ENCODE results near the gene ASCC3. TPM values are rescaled to one million over a fixed set of nuclear protein-coding genes. Genes with fewer than 3 reads are reported as not detected.

Gene ASCC3
- total RNA-seq, 4 donors from 2014 or later, result 12.0 to 17.7 (median 14.7) TPM

DNA sequence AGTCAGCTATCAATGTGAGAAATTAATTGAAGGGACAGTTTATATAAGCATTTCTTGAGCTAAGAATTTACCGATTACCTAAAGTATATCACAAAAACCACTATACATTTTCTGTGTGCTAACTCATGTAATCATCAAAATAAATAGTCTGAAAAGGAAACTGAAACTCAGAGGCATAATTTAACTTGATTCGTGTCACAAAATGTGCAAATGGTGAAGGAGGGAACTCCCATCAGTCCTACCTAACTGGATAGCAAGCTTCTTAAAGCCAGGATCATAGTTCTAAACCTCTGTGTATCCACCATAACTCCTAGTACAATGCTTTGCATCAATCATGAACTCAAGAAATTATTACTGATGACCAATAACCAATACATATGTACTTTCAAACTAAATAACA lies 91.0 kb downstream of the ASCC3 start:
- H3K27ac ChIP-seq, result no peak overlapping the region
- H3K9me3 ChIP-seq, result no peaks in the 10 kb centered on the region
- H3K27me3 ChIP-seq, result no peaks in the 10 kb centered on the region
- TF ChIP-seq, protein P1, sequence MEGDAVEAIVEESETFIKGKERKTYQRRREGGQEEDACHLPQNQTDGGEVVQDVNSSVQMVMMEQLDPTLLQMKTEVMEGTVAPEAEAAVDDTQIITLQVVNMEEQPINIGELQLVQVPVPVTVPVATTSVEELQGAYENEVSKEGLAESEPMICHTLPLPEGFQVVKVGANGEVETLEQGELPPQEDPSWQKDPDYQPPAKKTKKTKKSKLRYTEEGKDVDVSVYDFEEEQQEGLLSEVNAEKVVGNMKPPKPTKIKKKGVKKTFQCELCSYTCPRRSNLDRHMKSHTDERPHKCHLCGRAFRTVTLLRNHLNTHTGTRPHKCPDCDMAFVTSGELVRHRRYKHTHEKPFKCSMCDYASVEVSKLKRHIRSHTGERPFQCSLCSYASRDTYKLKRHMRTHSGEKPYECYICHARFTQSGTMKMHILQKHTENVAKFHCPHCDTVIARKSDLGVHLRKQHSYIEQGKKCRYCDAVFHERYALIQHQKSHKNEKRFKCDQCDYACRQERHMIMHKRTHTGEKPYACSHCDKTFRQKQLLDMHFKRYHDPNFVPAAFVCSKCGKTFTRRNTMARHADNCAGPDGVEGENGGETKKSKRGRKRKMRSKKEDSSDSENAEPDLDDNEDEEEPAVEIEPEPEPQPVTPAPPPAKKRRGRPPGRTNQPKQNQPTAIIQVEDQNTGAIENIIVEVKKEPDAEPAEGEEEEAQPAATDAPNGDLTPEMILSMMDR (IDR thresholded peaks at IDR 0.05 in 4 of 5, conservative IDR thresholded peaks at IDR 0.05 in 1 of 5), result no peak
- no peak for TF ChIP-seq POLR2A (IDR thresholded peaks at IDR 0.05)
- H3K4me3 ChIP-seq, result no peak overlapping the region
- in situ Hi-C loops (cut with MboI; ENCODE audit: low sequenced_read_pairs in 4 of 4) (no loop called here), intact Hi-C loops (cut with DNase I; ENCODE audit: low total_unique reads) (no loop called here)
- DNase-seq (no peak), ATAC-seq (no peak)
- no peaks in the 10 kb centered on the region for H3K36me3 ChIP-seq
- no peaks in the 10 kb centered on the region for H3K4me1 ChIP-seq

DNA sequence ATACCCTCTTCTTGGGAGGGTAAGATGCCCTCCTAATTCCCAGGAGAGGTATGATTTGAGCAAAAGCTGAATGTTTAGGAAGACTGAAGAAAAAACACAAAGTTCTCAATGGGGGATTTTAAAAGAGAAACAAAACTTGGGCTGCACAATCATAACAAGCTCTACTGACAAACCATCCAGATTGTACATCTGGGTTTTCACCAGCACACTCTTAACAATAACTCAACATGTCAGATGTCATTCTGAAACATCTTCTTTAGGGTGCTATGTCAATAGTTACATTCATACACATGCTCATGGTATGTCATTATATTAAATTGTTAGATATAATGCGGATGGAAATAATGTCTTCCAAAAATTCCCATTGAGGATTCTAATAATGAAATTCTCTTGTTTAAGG lies 95.1 kb downstream of the ASCC3 start:
- Histone ChIP-seq H3K9me3 (no peaks in the 10 kb centered on the region), H3K36me3 (no peaks in the 10 kb centered on the region), H3K27me3 (no peaks in the 10 kb centered on the region), H3K27ac (no peak overlapping the region), H3K4me1 (no peaks in the 10 kb centered on the region), H3K4me3 (no peak overlapping the region)
- DNase-seq (no peak), ATAC-seq (no peak)
- TF ChIP-seq POLR2A (IDR thresholded peaks at IDR 0.05), result no peak
- TF ChIP-seq, protein P1 (IDR thresholded peaks at IDR 0.05 in 4 of 5, conservative IDR thresholded peaks at IDR 0.05 in 1 of 5), result no peak
- in situ Hi-C loops (cut with MboI; ENCODE audit: low sequenced_read_pairs in 4 of 4) (no loop called here), intact Hi-C loops (cut with DNase I; ENCODE audit: low total_unique reads) (no loop called here)

DNA sequence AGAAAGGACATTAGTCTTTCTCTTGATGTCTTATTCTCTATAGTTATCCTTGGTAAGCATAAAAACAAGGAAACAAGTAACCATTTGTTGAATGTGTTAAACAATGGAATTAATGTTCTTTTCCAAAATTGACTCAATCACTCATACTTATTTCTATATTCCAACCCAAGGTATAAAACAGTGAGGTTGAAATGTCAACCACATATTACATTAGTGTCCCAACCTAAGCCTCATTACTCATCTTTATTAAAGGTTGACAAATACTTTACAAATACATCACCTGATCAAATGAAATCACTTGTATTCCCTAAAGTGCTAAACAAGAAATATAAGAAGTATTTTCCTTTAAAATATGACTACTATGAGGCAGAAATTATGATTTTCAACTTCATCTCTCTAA lies 100.5 kb downstream of the ASCC3 start:
- no peak for TF ChIP-seq POLR2A (IDR thresholded peaks at IDR 0.05)
- TF ChIP-seq, protein P1 (IDR thresholded peaks at IDR 0.05 in 4 of 5, conservative IDR thresholded peaks at IDR 0.05 in 1 of 5), result no peak
- intact Hi-C loops (cut with DNase I; ENCODE audit: low total_unique reads) (no loop called here), in situ Hi-C loops (cut with MboI; ENCODE audit: low sequenced_read_pairs in 4 of 4) (no loop called here)
- ATAC-seq (no peak), DNase-seq (no peak)
- H3K9me3 ChIP-seq, result no peaks in the 10 kb centered on the region
- no peak overlapping the region for H3K4me3 ChIP-seq
- H3K27ac ChIP-seq, result no peak overlapping the region
- no peaks in the 10 kb centered on the region for H3K27me3 ChIP-seq
- H3K36me3 ChIP-seq, result no peaks in the 10 kb centered on the region
- no peaks in the 10 kb centered on the region for H3K4me1 ChIP-seq

DNA sequence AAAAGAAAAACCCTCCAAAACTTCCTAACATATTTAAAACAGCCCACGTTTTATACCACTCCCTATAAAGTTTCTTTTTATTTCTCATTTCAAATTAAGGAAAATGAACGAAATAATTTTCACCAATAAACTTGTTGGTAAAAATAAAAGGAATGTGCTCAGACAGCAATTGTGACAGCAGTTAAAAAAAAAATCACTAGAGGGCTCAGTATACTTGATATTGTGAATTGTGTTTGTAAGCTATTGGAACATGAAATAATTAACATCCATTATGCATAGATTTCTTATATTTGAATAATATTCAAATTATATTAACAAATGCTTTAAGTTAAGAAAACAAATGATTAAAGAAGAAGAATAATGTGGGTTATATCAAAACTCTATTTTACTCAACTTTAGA lies 105.5 kb downstream of the ASCC3 start:
- in situ Hi-C loops (cut with MboI; ENCODE audit: low sequenced_read_pairs in 4 of 4), result no loop called here

DNA sequence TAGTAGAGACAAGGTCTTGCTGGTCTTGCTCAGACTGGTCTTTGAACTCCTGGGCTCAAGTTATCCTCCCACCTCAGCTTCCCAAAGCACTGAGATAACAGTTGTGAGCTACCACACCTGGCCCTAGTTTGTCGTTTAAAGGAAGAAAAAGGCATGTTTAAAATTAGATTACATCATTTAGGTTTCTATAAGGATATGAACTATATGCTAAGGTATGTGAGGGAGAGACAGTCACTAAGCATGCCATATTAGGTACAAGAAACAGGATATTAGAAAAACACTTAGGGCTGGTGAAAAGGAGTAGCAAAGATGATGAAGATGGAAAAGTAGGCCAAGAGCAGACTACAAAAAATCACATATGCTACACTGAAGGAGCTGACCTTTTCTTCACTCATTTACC lies 106.4 kb downstream of the ASCC3 start:
- Histone ChIP-seq H3K9me3 (no peaks in the 10 kb centered on the region), H3K27me3 (no peaks in the 10 kb centered on the region), H3K36me3 (no peaks in the 10 kb centered on the region), H3K4me3 (no peak overlapping the region), H3K4me1 (no peaks in the 10 kb centered on the region), H3K27ac (no peak overlapping the region)
- in situ Hi-C loops (cut with MboI; ENCODE audit: low sequenced_read_pairs in 4 of 4), result no loop called here
- intact Hi-C loops (cut with DNase I; ENCODE audit: low total_unique reads), result no loop called here
- ATAC-seq (no peak), DNase-seq (no peak)
- TF ChIP-seq, protein P1 (IDR thresholded peaks at IDR 0.05 in 4 of 5, conservative IDR thresholded peaks at IDR 0.05 in 1 of 5), result no peak
- no peak for TF ChIP-seq POLR2A (IDR thresholded peaks at IDR 0.05)

More for the DNA sequence above, 105.5 kb downstream of the ASCC3 start:
- ATAC-seq (no peak), DNase-seq (no peak)
- no peak for TF ChIP-seq POLR2A (IDR thresholded peaks at IDR 0.05)
- TF ChIP-seq, protein P1 (IDR thresholded peaks at IDR 0.05 in 4 of 5, conservative IDR thresholded peaks at IDR 0.05 in 1 of 5), result no peak
- Histone ChIP-seq H3K4me1 (no peaks in the 10 kb centered on the region), H3K9me3 (no peaks in the 10 kb centered on the region), H3K27me3 (no peaks in the 10 kb centered on the region), H3K27ac (no peak overlapping the region), H3K4me3 (no peak overlapping the region), H3K36me3 (no peaks in the 10 kb centered on the region)
- intact Hi-C loops (cut with DNase I; ENCODE audit: low total_unique reads), result no loop called here

Measured in gastrocnemius medialis (tissue), 4 donors.